Mucosa of rectum (tissue), 2 donors: ENCODE measurements around the gene KCNA3.

Source experiments
- H3K27ac ChIP-seq, 2 donors: one replicate each; pipeline ENCODE4 v1.7.0; 2013; ENCODE audit warnings: inconsistent platforms in 2 of 2, low read depth in 2 of 2, low read length in 2 of 2
- H3K27me3 ChIP-seq, 2 donors: one replicate each; pipeline ENCODE4 v1.7.0; 2013; ENCODE audit warnings: low read length in 2 of 2; ENCODE audit not compliant: control insufficient read depth in 2 of 2, insufficient read depth in 2 of 2
- H3K36me3 ChIP-seq, 2 donors: one replicate each; pipeline ENCODE4 v1.7.0; 2013; ENCODE audit warnings: low read length in 2 of 2; ENCODE audit not compliant: control insufficient read depth in 2 of 2, insufficient read depth in 2 of 2
- H3K4me1 ChIP-seq, 2 donors: one replicate each; pipeline ENCODE4 v1.7.0; 2013; ENCODE audit warnings: low read length in 2 of 2, mild to moderate bottlenecking in 1 of 2; ENCODE audit not compliant: control insufficient read depth in 2 of 2, insufficient read depth in 2 of 2
- H3K4me3 ChIP-seq, 2 donors: one replicate each; pipeline ENCODE4 v1.7.0; 2013; ENCODE audit warnings: low read length in 2 of 2
- H3K9ac ChIP-seq, 2 donors: one replicate each; pipeline ENCODE4 v1.7.0; 2013; ENCODE audit warnings: low read length in 2 of 2, low read depth in 1 of 2, mild to moderate bottlenecking in 1 of 2
- H3K9me3 ChIP-seq, 2 donors: one replicate each; pipeline ENCODE4 v1.7.0; 2013; ENCODE audit warnings: low read length in 2 of 2; ENCODE audit not compliant: control insufficient read depth in 2 of 2
- donor health status: healthy.
- donor health status: Normal muscosa, but diverticular disease.

Gene KCNA3

GRCh38 chr1:110634086-110634454, 40.7 kb downstream of the KCNA3 start:
- Histone ChIP-seq H3K9ac (no peak overlapping the region), H3K27me3 (peaks cover 0 to 2% of the 10 kb centered on the region in 2 donors), H3K36me3 (no peaks in the 10 kb centered on the region), H3K4me3 (no peak overlapping the region), H3K9me3 (no peaks in the 10 kb centered on the region), H3K4me1 (peaks cover 9 to 10% of the 10 kb centered on the region in 2 donors), H3K27ac (peak overlapping the region in 1 of 2 donors; percentile 66)

GRCh38 chr1:110633646-110634030, 41.1 kb downstream of the KCNA3 start:
- Histone ChIP-seq H3K4me3 (no peak overlapping the region), H3K9ac (no peak overlapping the region), H3K27ac (peak overlapping the region in 1 of 2 donors; percentile 66), H3K9me3 (no peaks in the 10 kb centered on the region), H3K36me3 (no peaks in the 10 kb centered on the region), H3K4me1 (peaks cover 9 to 10% of the 10 kb centered on the region in 2 donors), H3K27me3 (peaks cover 0 to 2% of the 10 kb centered on the region in 2 donors)

GRCh38 chr1:110631836-110632620, 42.7 kb downstream of the KCNA3 start:
- no peaks in the 10 kb centered on the region for H3K27me3 ChIP-seq
- H3K9ac ChIP-seq, result no peak overlapping the region
- H3K9me3 ChIP-seq, result no peaks in the 10 kb centered on the region
- no peaks in the 10 kb centered on the region for H3K36me3 ChIP-seq
- H3K4me1 ChIP-seq, result peaks cover 9 to 10% of the 10 kb centered on the region in 2 donors
- H3K4me3 ChIP-seq, result no peak overlapping the region
- H3K27ac ChIP-seq, result peak overlapping the region; percentile 59 to 78

- no peaks in the 10 kb centered on the region for H3K27me3 ChIP-seq
- peak overlapping the region in 1 of 2 donors; percentile 37 for H3K4me3 ChIP-seq
- no peaks in the 10 kb centered on the region for H3K9me3 ChIP-seq
- H3K9ac ChIP-seq, result no peak overlapping the region
- H3K4me1 ChIP-seq, result peaks cover 7 to 10% of the 10 kb centered on the region in 2 donors
- H3K36me3 ChIP-seq, result no peaks in the 10 kb centered on the region
- H3K27ac ChIP-seq, result peak overlapping the region in 1 of 2 donors; percentile 78
Observed at GRCh38 chr1:110630839-110631663, 43.7 kb downstream of the KCNA3 start.

GRCh38 chr1:110628323-110629105, 46.2 kb downstream of the KCNA3 start:
- Histone ChIP-seq H3K4me3 (no peak overlapping the region), H3K9me3 (no peaks in the 10 kb centered on the region), H3K27ac (no peak overlapping the region), H3K9ac (no peak overlapping the region), H3K4me1 (peaks cover 0 to 4% of the 10 kb centered on the region in 2 donors), H3K36me3 (no peaks in the 10 kb centered on the region), H3K27me3 (no peaks in the 10 kb centered on the region)

GRCh38 chr1:110627764-110628163, 47.0 kb downstream of the KCNA3 start:
- H3K9me3 ChIP-seq, result no peaks in the 10 kb centered on the region
- no peak overlapping the region for H3K4me3 ChIP-seq
- H3K9ac ChIP-seq, result no peak overlapping the region
- no peak overlapping the region for H3K27ac ChIP-seq
- H3K27me3 ChIP-seq, result no peaks in the 10 kb centered on the region
- peaks cover 0 to 4% of the 10 kb centered on the region in 2 donors for H3K4me1 ChIP-seq
- H3K36me3 ChIP-seq, result no peaks in the 10 kb centered on the region

- H3K9ac ChIP-seq, result no peak overlapping the region
- H3K27me3 ChIP-seq, result no peaks in the 10 kb centered on the region
- H3K36me3 ChIP-seq, result no peaks in the 10 kb centered on the region
- H3K4me3 ChIP-seq, result no peak overlapping the region
- no peak overlapping the region for H3K27ac ChIP-seq
- peaks cover 0 to under 1% of the 10 kb centered on the region in 2 donors for H3K4me1 ChIP-seq
- H3K9me3 ChIP-seq, result no peaks in the 10 kb centered on the region
Observed at GRCh38 chr1:110626889-110627288, 47.9 kb downstream of the KCNA3 start.
